Measurements from ENCODE around the gene P4HA2. TPM values are rescaled to one million over a fixed set of nuclear protein-coding genes. Genes with fewer than 3 reads are reported as not detected.

P4HA2 gene
- total and polyA plus RNA-seq, 4 donors = 20.3 to 62.3 (median 37.2) TPM

GRCh38 chr5:132238169-132238744, 10.6 kb upstream of the P4HA2 start:
- Histone ChIP-seq H3K9me3 (ENCODE audit: control insufficient read depth in 4 of 4, insufficient read depth in 3 of 4, low read length in 3 of 4) (peaks cover 0 to 3% (median 0%) of the 10 kb centered on the region in 4 donors), H3K36me3 (ENCODE audit: control insufficient read depth in 4 of 4, insufficient read depth in 4 of 4, low read length in 4 of 4) (no peaks in the 10 kb centered on the region), H3K27ac (ENCODE audit: low read depth in 1 of 2, low read length in 1 of 2) (no peak overlapping the region), H3K27me3 (ENCODE audit: control insufficient read depth in 3 of 3, insufficient read depth in 3 of 3, low read length in 2 of 3) (no peaks in the 10 kb centered on the region), H3K4me3 (no peak overlapping the region), H3K4me1 (ENCODE audit: control insufficient read depth in 5 of 5, insufficient read depth in 5 of 5, low read length in 5 of 5) (no peaks in the 10 kb centered on the region), H3K9ac (ENCODE audit: insufficient read depth in 1 of 2, low read length in 2 of 2) (no peak overlapping the region)
- DNase-seq (peak; percentile 61 to 73 (median 62)), ATAC-seq (ENCODE audit: insufficient read depth, low FRiP score) (no peak)
- 15 to 18% methylated on average over 1 of the region's 1 CpG for WGBS, 2 donors
- peak; percentile 39 for TF ChIP-seq CTCF (IDR thresholded peaks at IDR 0.05; ENCODE audit: control extremely low read depth, extremely low read depth)

GRCh38 chr5:132237670-132238069, 10.0 kb upstream of the P4HA2 start:
- peaks cover 0 to 2% (median 0%) of the 10 kb centered on the region in 4 donors for H3K9me3 ChIP-seq (ENCODE audit: control insufficient read depth in 4 of 4, insufficient read depth in 3 of 4, low read length in 3 of 4)
- WGBS, 2 donors = 93 to 98% methylated on average over 4 of the region's 4 CpGs
- H3K36me3 ChIP-seq (ENCODE audit: control insufficient read depth in 4 of 4, insufficient read depth in 4 of 4, low read length in 4 of 4) = no peaks in the 10 kb centered on the region
- no peaks in the 10 kb centered on the region for H3K4me1 ChIP-seq (ENCODE audit: control insufficient read depth in 5 of 5, insufficient read depth in 5 of 5, low read length in 5 of 5)
- no peak overlapping the region for H3K27ac ChIP-seq (ENCODE audit: low read depth in 1 of 2, low read length in 1 of 2)
- no peak overlapping the region for H3K9ac ChIP-seq (ENCODE audit: insufficient read depth in 1 of 2, low read length in 2 of 2)
- H3K4me3 ChIP-seq = no peak overlapping the region
- DNase-seq = peak in 1 of 3 donors; percentile 4
- no peaks in the 10 kb centered on the region for H3K27me3 ChIP-seq (ENCODE audit: control insufficient read depth in 3 of 3, insufficient read depth in 3 of 3, low read length in 2 of 3)
- no peak for TF ChIP-seq CTCF (IDR thresholded peaks at IDR 0.05; ENCODE audit: control extremely low read depth, extremely low read depth)
- ATAC-seq (ENCODE audit: insufficient read depth, low FRiP score) = no peak

GRCh38 chr5:132237141-132237540, 9.5 kb upstream of the P4HA2 start:
- TF ChIP-seq CTCF (IDR thresholded peaks at IDR 0.05; ENCODE audit: control extremely low read depth, extremely low read depth) = no peak
- peak in 1 of 3 donors; percentile 6 for DNase-seq

DNA sequence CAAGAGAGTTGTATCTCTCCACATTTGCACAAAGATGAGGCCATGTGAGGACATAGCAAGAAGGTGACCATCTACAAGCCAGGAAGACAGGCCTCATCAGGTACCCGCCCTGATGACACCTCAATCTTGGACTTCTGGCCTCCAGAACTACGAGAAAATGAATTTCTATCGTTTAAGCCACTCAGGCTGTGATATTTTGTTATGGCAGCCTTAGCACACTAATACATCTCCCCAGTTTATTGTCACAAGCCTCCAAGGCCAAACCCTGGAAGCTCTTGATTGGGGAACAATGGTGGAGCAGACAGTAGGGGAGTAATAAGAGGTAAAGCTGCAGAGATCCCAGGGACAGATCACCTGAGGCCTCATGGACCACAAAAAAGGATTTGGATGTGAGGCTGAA, 7.7 kb upstream of the P4HA2 start:
- ATAC-seq (ENCODE audit: insufficient read depth, low FRiP score) (no peak), DNase-seq (no peak)
- H3K27ac ChIP-seq (ENCODE audit: low read depth in 1 of 2, low read length in 1 of 2) = no peak overlapping the region
- 90 to 96% methylated on average over 3 of the region's 3 CpGs for WGBS, 2 donors
- peaks cover 0 to 2% (median 0%) of the 10 kb centered on the region in 4 donors for H3K9me3 ChIP-seq (ENCODE audit: control insufficient read depth in 4 of 4, insufficient read depth in 3 of 4, low read length in 3 of 4)
- H3K9ac ChIP-seq (ENCODE audit: insufficient read depth in 1 of 2, low read length in 2 of 2) = no peak overlapping the region
- no peaks in the 10 kb centered on the region for H3K4me1 ChIP-seq (ENCODE audit: control insufficient read depth in 5 of 5, insufficient read depth in 5 of 5, low read length in 5 of 5)
- no peak overlapping the region for H3K4me3 ChIP-seq
- H3K27me3 ChIP-seq (ENCODE audit: control insufficient read depth in 3 of 3, insufficient read depth in 3 of 3, low read length in 2 of 3) = no peaks in the 10 kb centered on the region
- no peak for TF ChIP-seq CTCF (IDR thresholded peaks at IDR 0.05; ENCODE audit: control extremely low read depth, extremely low read depth)
- H3K36me3 ChIP-seq (ENCODE audit: control insufficient read depth in 4 of 4, insufficient read depth in 4 of 4, low read length in 4 of 4) = no peaks in the 10 kb centered on the region

More at GRCh38 chr5:132237141-132237540, 9.5 kb upstream of the P4HA2 start:
- no peak overlapping the region for H3K9ac ChIP-seq (ENCODE audit: insufficient read depth in 1 of 2, low read length in 2 of 2)
- no peak overlapping the region for H3K27ac ChIP-seq (ENCODE audit: low read depth in 1 of 2, low read length in 1 of 2)
- no peaks in the 10 kb centered on the region for H3K27me3 ChIP-seq (ENCODE audit: control insufficient read depth in 3 of 3, insufficient read depth in 3 of 3, low read length in 2 of 3)
- 85 to 100% methylated on average over 1 of the region's 1 CpG for WGBS, 2 donors
- H3K4me1 ChIP-seq (ENCODE audit: control insufficient read depth in 5 of 5, insufficient read depth in 5 of 5, low read length in 5 of 5) = no peaks in the 10 kb centered on the region
- ATAC-seq (ENCODE audit: insufficient read depth, low FRiP score) = no peak
- H3K36me3 ChIP-seq (ENCODE audit: control insufficient read depth in 4 of 4, insufficient read depth in 4 of 4, low read length in 4 of 4) = no peaks in the 10 kb centered on the region
- H3K9me3 ChIP-seq (ENCODE audit: control insufficient read depth in 4 of 4, insufficient read depth in 3 of 4, low read length in 3 of 4) = peaks cover 0 to 2% (median 0%) of the 10 kb centered on the region in 4 donors
- H3K4me3 ChIP-seq = no peak overlapping the region
